ENCODE data around the gene COMMD10.

Gene COMMD10

GRCh38 chr5:116229131-116229689 lies 144.4 kb downstream of the COMMD10 start:
- DNase-seq = no peak

- DNase-seq = no peak
These were observed 146.5 kb downstream of the COMMD10 start for GRCh38 chr5:116231288-116231687.

- DNase-seq = no peak
These were observed 149.9 kb downstream of the COMMD10 start for GRCh38 chr5:116234681-116235080.

- DNase-seq = peak; percentile 6
These were observed 153.2 kb downstream of the COMMD10 start for GRCh38 chr5:116237917-116238500.

GRCh38 chr5:116242343-116242742 lies 157.5 kb downstream of the COMMD10 start:
- DNase-seq = no peak

GRCh38 chr5:116248432-116248831 lies 163.6 kb downstream of the COMMD10 start:
- DNase-seq = no peak

GRCh38 chr5:116249648-116250047 lies 164.8 kb downstream of the COMMD10 start:
- DNase-seq = no peak

- DNase-seq = no peak
These were observed 171.9 kb downstream of the COMMD10 start for GRCh38 chr5:116256717-116257116.

- no peak for DNase-seq
These were observed 180.6 kb downstream of the COMMD10 start for GRCh38 chr5:116265471-116265870.

GRCh38 chr5:116271446-116272025 lies 186.7 kb downstream of the COMMD10 start:
- DNase-seq = no peak

- no peak for DNase-seq
These were observed 187.6 kb downstream of the COMMD10 start for GRCh38 chr5:116272281-116272941.

- DNase-seq = no peak
These were observed 188.8 kb downstream of the COMMD10 start for GRCh38 chr5:116273448-116274242.

GRCh38 chr5:116274251-116274650 lies 189.4 kb downstream of the COMMD10 start:
- no peak for DNase-seq

- no peak for DNase-seq
These were observed 190.5 kb downstream of the COMMD10 start for GRCh38 chr5:116275282-116275681.

- DNase-seq = no peak
These were observed 192.1 kb downstream of the COMMD10 start for GRCh38 chr5:116276952-116277351.

- DNase-seq = no peak
These were observed 195.5 kb downstream of the COMMD10 start for GRCh38 chr5:116280149-116280803.

- no peak for DNase-seq
These were observed 196.5 kb downstream of the COMMD10 start for GRCh38 chr5:116281309-116281708.

GRCh38 chr5:116288524-116288923 lies 203.7 kb downstream of the COMMD10 start:
- no peak for DNase-seq

GRCh38 chr5:116289276-116289675 lies 204.5 kb downstream of the COMMD10 start:
- peak; percentile 17 for DNase-seq

GRCh38 chr5:116291271-116291670 lies 206.4 kb downstream of the COMMD10 start:
- no peak for DNase-seq

- no peak for DNase-seq
These were observed 207.5 kb downstream of the COMMD10 start for GRCh38 chr5:116292321-116292720.

- no peak for DNase-seq
These were observed 211.7 kb downstream of the COMMD10 start for GRCh38 chr5:116296335-116297072.

All from hematopoietic multipotent progenitor cell treated with erythropoietin and hydrocortisone succinate and interleukin-3 and kit ligand, for 8 days (in vitro differentiated cells).